WTC11 (cell line): ENCODE results near the gene PCSK5.

ENCODE experiments used
- CTCF ChIP-seq: fragments of 200-600 bp; IDR thresholded peaks from 2 replicates; pipeline ENCODE4 v1.8.0; 2022; ENCODE audit warnings: antibody characterized with exemption
- ETV6 ChIP-seq: sonication (generic); formaldehyde crosslinking; IDR thresholded peaks from 2 replicates; pipeline ENCODE4 v1.8.1; 2022; ENCODE audit warnings: mild to moderate bottlenecking, missing genetic modification reagents
- ZNF263 ChIP-seq: sonication (generic); formaldehyde crosslinking; IDR thresholded peaks from 2 replicates; pipeline ENCODE4 v1.8.1; 2022; ENCODE audit warnings: low read depth, mild to moderate bottlenecking, moderate library complexity, missing genetic modification reagents
- TF ChIP-seq, protein P1 (sequence below): sonication (generic); formaldehyde crosslinking; IDR thresholded peaks from 2 replicates; pipeline ENCODE4 v1.8.0; 2022; ENCODE audit warnings: mild to moderate bottlenecking, missing genetic modification reagents

DNA sequence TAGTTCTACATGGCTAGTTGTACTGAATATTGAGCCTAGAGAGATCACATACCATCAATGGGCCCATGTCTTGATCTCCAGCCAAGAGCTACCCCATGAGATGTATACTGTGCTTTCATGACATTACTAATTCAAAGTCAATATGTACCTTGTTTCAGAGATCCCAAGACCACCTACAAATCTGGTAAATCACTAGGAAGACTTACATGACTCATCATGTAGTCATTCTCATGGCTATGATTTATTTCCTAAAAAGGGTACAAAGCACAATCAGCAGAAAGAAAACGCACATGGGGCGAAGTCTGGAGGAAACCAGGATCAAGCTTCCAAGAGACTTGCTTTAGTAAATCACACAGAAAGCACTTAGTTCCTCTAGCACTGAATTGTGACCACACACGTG, 103.0 kb downstream of the PCSK5 start:
- TF ChIP-seq, protein P1, sequence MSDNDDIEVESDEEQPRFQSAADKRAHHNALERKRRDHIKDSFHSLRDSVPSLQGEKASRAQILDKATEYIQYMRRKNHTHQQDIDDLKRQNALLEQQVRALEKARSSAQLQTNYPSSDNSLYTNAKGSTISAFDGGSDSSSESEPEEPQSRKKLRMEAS (CRISPR knock-in tag), result no peak
- no peak for TF ChIP-seq ETV6
- no peak for TF ChIP-seq ZNF263
- TF ChIP-seq CTCF, result no peak
